Colonic mucosa (tissue), 4 donors: ENCODE measurements around the gene MISFA. TPM values are rescaled to one million over a fixed set of nuclear protein-coding genes. Genes with fewer than 3 reads are reported as not detected.

ENCODE experiments used
- DNase-seq: peaks from one replicate; pipeline ENCODE4 v3.0.0-alpha.2; 2020
- H3K27ac ChIP-seq: fragments of 200-600 bp; one replicate; pipeline ENCODE4 v1.8.0; 2021
- H3K27me3 ChIP-seq: fragments of 200-600 bp; one replicate; pipeline ENCODE4 v1.8.0; 2021
- H3K36me3 ChIP-seq: fragments of 200-600 bp; one replicate; pipeline ENCODE4 v1.8.0; 2021
- H3K4me1 ChIP-seq: fragments of 200-600 bp; one replicate; pipeline ENCODE4 v1.8.0; 2021; ENCODE audit warnings: mild to moderate bottlenecking
- H3K4me3 ChIP-seq: fragments of 200-600 bp; one replicate; pipeline ENCODE4 v1.8.0; 2021
- H3K9ac ChIP-seq, 2 donors: one replicate each; pipeline ENCODE4 v1.7.0; 2013; ENCODE audit warnings: control low read depth in 2 of 2, low read depth in 2 of 2, low read length in 2 of 2
- H3K9me3 ChIP-seq: fragments of 200-600 bp; one replicate; pipeline ENCODE4 v1.8.0; 2021
- intact Hi-C: fragments of 100-400 bp; cut with DNase I; formaldehyde crosslinking; loops from one replicate; pipeline ENCODE4 v1.14.1; 2022
- total RNA-seq, 2 donors: library from RNA; stranded (reverse); fragmentation: NEBNext Ultra II Directional in 1 of 2; extraction: Animal tissue kit (Norgen Biotek cat#: 25700) in 1 of 2; gene quantifications; one replicate each; pipeline ENCODE4 v1.2.1, GENCODE V29; 2021
- TF ChIP-seq, protein P1 (sequence below): fragments of 200-600 bp; IDR thresholded peaks from one replicate; pipeline ENCODE4 v1.8.0; 2022; ENCODE audit warnings: antibody characterized with exemption, mild to moderate bottlenecking
- donor health status: healthy.
- donor health status: DM: no; HTN: no; CAD: no.
- donor health status: DM: no; HTN: no; CAD: no.

MISFA gene
- 1 to 10 TPM; 1.8 to 2.5 TPM for total RNA-seq

DNA sequence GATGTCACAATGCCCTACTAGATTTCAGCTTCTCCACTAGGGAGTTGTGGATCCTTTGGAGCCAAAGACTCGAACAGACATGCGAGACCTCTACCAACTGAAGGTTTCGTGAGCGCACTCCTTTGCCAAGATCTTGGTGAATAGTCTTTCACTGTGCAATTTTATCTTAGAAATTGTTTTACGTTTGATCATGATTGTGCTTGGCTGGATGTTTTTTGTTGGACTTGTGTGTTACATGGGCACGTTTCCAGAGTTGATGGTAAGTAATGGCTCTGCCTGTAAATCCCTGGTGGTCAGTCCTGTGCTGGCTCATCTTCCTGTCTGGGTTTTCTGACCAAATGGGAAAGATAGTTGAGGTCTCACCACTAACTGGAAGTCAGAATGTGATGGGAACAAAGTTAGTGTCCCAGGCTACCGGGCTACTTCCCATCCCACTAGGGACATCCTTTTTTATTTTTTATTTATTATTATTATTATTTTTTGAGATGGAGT lies at the start of gene MISFA:
Gene MISFA, plus strand, starts transcription at position 51 of the 492 bp plus-strand sequence. Its CDS starts 140 bp downstream, at position 191.
- Histone ChIP-seq H3K36me3 (no peaks in the 10 kb centered on the region), H3K27ac (no peak within 1 kb of the TSS), H3K4me3 (no peak within 1 kb of the TSS), H3K4me1 (no peaks in the 10 kb centered on the region), H3K9ac (no peak within 1 kb of the TSS), H3K27me3 (no peaks in the 10 kb centered on the region), H3K9me3 (no peaks in the 10 kb centered on the region)
- no peak for DNase-seq
- intact Hi-C loops, result no loop called here
- TF ChIP-seq, protein P1, sequence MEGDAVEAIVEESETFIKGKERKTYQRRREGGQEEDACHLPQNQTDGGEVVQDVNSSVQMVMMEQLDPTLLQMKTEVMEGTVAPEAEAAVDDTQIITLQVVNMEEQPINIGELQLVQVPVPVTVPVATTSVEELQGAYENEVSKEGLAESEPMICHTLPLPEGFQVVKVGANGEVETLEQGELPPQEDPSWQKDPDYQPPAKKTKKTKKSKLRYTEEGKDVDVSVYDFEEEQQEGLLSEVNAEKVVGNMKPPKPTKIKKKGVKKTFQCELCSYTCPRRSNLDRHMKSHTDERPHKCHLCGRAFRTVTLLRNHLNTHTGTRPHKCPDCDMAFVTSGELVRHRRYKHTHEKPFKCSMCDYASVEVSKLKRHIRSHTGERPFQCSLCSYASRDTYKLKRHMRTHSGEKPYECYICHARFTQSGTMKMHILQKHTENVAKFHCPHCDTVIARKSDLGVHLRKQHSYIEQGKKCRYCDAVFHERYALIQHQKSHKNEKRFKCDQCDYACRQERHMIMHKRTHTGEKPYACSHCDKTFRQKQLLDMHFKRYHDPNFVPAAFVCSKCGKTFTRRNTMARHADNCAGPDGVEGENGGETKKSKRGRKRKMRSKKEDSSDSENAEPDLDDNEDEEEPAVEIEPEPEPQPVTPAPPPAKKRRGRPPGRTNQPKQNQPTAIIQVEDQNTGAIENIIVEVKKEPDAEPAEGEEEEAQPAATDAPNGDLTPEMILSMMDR, result no peak

DNA sequence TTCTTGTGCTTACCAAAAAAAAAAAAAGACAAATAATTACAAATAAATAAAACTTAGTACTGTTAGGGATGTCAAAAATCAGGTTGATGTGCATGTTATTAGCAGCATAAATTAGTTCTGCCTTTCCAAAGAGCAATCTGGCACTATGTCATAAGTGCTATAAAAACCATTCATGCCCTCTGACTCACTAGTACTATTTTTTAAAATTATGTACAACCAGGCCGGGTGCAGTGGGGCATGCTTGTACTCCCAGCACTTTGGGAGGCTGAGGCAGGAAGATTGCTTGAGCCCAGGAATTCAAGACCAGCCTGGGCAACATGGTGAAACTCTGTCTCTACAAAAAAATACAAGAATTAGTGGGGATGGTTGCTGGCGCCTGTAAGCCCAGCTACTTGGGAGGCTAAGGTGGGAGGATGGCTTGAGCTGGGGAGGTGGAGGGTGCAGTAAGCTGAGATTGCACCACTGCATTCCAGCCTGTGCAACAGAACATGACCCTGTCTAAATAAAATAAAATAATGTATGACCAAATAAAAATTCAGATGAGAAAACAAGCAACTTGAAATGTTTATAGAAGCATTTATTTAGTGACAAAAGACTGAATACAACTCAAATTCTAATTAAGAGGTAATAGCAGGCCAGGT lies 36.4 kb upstream of the MISFA start:
- intact Hi-C loops, result no loop called here

DNA sequence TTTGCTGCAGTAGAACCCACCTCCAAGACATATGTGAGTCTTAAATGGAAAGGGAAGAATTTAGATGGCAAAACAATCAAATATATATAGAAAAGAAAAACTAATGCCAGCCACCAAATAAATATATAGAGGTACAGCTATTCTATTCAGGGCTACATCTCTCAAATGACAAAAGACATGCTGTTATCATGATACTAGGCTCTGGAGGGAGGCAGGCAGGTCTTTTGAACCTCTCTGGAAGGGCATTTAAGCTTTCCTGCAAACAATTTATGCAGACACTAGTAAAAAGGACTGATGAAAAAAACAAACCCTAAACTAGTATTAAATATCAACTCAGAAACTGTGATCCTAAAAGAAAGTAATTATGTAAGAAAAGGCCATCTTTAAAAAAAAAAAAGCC lies 35.4 kb upstream of the MISFA start:
- Histone ChIP-seq H3K27ac (no peak overlapping the region), H3K9me3 (no peaks in the 10 kb centered on the region), H3K4me1 (no peaks in the 10 kb centered on the region), H3K27me3 (no peaks in the 10 kb centered on the region), H3K9ac (no peak overlapping the region), H3K36me3 (no peaks in the 10 kb centered on the region), H3K4me3 (no peak overlapping the region)
- intact Hi-C loops, result no loop called here
- TF ChIP-seq, protein P1, result no peak
- no peak for DNase-seq

More for the DNA sequence above, 36.4 kb upstream of the MISFA start:
- no peaks in the 10 kb centered on the region for H3K4me1 ChIP-seq
- H3K9ac ChIP-seq, result no peak overlapping the region
- H3K27me3 ChIP-seq, result no peaks in the 10 kb centered on the region
- no peak overlapping the region for H3K27ac ChIP-seq
- no peak for DNase-seq
- no peaks in the 10 kb centered on the region for H3K36me3 ChIP-seq
- TF ChIP-seq, protein P1, result no peak
- H3K9me3 ChIP-seq, result no peaks in the 10 kb centered on the region
- H3K4me3 ChIP-seq, result no peak overlapping the region

DNA sequence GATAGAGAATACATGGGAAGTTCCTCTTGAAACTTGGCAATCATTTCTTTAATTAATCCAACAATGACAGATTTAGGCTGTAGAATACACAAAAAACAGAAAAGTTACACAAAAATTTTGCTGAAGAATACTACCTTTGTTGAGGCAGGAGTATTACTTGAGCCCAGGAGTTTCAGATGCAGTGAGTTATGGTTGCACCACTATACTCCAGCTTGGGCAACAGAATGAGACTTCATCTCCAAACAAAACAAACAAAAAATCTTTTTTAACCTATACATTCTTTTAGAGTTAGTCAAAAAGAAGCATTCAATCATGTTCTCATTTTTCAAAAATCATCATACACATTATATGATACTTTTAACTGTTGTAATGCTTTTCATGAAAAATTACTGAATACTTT lies 33.2 kb upstream of the MISFA start:
- H3K9ac ChIP-seq, result no peak overlapping the region
- H3K36me3 ChIP-seq, result no peaks in the 10 kb centered on the region
- no peaks in the 10 kb centered on the region for H3K27me3 ChIP-seq
- H3K4me3 ChIP-seq, result no peak overlapping the region
- H3K4me1 ChIP-seq, result no peaks in the 10 kb centered on the region
- TF ChIP-seq, protein P1, result no peak
- intact Hi-C loops, result no loop called here
- no peak overlapping the region for H3K27ac ChIP-seq
- DNase-seq, result no peak
- no peaks in the 10 kb centered on the region for H3K9me3 ChIP-seq

DNA sequence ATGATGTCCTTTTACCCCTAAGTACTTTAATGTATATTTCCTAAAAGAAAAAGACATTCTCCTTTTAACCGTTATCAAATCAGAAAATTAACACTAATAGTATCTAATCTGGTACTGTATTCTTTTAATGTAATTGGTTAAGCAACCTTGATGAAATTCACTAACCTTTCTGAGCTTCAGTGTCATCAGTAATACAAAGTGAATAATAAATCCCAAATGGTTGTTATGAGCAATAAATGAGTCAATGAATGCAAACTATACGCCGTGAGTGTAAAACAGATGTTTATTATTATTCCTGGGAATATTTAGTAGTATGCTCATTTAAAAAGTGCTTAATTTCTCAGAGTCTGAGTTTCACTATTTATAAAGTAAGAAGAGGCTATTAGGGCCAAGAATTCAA lies 32.5 kb upstream of the MISFA start:
- intact Hi-C loops, result no loop called here
- no peaks in the 10 kb centered on the region for H3K4me1 ChIP-seq

More for the DNA sequence above, 32.5 kb upstream of the MISFA start:
- Histone ChIP-seq H3K9ac (no peak overlapping the region), H3K36me3 (no peaks in the 10 kb centered on the region), H3K27me3 (no peaks in the 10 kb centered on the region), H3K4me3 (no peak overlapping the region), H3K9me3 (no peaks in the 10 kb centered on the region), H3K27ac (no peak overlapping the region)
- TF ChIP-seq, protein P1, result no peak
- no peak for DNase-seq
